Subcutaneous adipose tissue (tissue), 4 donors: ENCODE results near the gene ARHGEF4. TPM values are rescaled to one million over a fixed set of nuclear protein-coding genes. Genes with fewer than 3 reads are reported as not detected.

Experiments
- total RNA-seq, 4 donors: library from RNA; depleted of rRNA; stranded (reverse); fragments of >200 nt; gene quantifications; one replicate each; pipeline ENCODE4 v1.1.0, GENCODE V29; 2016
- TF ChIP-seq, protein P1 (sequence below): fragments of 450-650 bp; IDR thresholded peaks from one replicate; pipeline ENCODE4 v1.5.1; 2016; ENCODE audit warnings: low read depth, mild to moderate bottlenecking, control low read depth, antibody characterized with exemption, moderate library complexity

Gene ARHGEF4
- total RNA-seq, 4 donors from 2014 or later: 4.8 to 17.9 (median 9.8) TPM

DNA sequence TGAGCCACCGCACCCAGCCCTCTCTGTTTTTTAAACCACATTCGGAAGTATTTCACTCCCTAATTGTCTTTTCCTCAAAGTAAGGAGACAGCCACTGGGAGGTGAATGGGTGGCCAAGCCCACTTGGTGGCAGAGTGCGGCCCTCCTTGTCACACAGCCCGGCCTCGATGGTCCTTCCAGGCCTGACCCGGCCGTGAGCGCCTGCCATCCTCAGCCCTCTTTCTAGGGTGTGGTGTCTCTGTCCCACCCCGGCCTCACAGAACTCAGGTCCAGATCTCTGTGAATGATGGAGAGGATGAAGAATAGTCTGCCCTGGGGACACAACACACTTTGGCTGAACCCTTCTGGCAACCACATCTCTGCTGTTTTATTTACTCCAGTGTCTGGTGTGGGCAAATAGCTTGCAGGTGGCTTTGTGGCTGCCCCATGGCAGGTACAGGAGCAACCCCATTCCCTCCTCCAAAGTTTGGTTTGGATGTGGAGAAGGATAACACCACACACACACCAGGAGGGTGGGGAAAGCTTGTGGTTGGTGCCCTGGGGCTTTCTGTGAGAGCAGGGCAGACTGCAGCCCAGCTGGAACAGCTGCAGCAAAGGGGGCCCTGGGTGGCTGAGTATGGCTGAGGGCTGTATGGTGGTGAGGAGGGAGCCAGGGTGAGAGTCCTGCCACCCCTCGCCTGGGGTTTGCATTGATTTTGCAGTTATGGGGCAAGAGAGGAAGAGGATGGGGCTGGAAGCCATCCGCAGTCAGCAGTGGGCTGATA is 167.9 kb downstream of the ARHGEF4 start:
- TF ChIP-seq, protein P1, sequence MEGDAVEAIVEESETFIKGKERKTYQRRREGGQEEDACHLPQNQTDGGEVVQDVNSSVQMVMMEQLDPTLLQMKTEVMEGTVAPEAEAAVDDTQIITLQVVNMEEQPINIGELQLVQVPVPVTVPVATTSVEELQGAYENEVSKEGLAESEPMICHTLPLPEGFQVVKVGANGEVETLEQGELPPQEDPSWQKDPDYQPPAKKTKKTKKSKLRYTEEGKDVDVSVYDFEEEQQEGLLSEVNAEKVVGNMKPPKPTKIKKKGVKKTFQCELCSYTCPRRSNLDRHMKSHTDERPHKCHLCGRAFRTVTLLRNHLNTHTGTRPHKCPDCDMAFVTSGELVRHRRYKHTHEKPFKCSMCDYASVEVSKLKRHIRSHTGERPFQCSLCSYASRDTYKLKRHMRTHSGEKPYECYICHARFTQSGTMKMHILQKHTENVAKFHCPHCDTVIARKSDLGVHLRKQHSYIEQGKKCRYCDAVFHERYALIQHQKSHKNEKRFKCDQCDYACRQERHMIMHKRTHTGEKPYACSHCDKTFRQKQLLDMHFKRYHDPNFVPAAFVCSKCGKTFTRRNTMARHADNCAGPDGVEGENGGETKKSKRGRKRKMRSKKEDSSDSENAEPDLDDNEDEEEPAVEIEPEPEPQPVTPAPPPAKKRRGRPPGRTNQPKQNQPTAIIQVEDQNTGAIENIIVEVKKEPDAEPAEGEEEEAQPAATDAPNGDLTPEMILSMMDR: no peak

DNA sequence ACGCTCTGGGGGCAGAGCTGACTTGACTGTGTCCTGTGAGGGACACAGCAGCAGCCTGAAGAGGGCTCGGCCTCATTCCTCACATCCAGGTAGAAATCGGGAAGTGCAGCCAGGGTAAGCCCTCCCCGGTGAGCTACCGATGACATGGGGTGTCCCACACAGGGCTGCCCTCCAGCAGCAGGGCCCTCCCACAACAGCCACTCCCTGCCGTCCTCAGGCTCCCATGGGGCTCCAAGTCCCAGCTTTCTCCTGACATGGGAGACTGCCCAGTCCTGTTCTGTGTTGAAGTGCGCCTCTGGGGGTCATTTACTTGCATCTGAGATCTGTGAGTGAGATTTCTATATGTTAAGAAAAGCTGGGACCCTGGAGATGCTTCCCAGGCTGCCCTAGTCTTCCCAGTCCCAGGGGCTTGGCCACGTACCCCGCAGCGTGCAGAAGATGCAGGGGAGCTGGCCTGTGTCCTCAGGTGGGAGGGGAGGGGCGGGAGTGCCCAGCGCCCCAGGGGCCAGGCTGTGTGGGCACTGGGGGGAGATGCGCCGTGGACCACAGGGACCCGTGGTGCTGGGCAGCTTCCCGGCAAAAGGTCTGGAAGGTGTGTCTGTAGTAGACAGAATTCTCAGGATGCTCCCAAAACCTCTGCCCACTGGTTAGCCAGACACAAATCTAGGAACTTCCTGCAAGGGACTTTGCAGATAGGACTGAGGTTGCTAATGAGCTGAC is 168.7 kb downstream of the ARHGEF4 start:
- TF ChIP-seq, protein P1: no peak

DNA sequence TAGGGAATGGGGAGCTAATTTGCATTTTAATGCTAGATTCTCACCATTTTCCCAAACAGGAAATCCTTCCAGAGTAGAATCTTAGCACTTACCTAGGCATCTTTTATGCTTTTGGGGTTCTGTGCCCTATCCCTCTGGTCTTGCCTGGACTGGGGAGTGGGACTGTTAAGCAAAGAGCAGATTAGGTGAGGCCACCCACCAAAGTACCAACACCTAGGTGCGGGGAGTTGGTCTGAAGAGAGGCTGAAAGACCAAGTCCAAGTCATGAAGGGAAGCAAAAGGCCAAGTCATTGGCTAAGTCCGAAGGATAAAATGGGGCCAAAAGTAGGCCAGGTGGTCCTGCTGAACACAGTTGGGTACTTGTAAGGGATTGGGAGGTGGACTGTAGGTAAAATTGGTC is 169.8 kb downstream of the ARHGEF4 start:
- TF ChIP-seq, protein P1: no peak

DNA sequence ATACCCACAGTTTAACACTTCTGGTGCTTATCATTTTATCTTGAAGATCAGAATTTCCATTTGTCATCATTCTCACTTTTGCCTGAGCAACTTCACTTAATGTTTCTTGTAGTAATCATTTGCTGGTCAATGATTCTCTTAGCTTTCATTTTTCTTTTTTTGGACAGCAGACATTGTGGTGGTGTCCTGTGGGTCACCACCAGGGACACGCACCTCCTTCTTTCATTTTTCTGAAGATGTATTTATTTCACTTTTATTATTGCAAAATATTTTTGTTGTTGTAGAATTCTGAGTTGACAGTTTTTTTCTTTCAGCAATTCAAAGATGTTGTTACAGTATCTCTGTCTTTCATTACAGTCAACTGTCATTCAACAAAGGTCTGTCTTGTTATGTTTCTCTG is 172.3 kb downstream of the ARHGEF4 start:
- TF ChIP-seq, protein P1: no peak

DNA sequence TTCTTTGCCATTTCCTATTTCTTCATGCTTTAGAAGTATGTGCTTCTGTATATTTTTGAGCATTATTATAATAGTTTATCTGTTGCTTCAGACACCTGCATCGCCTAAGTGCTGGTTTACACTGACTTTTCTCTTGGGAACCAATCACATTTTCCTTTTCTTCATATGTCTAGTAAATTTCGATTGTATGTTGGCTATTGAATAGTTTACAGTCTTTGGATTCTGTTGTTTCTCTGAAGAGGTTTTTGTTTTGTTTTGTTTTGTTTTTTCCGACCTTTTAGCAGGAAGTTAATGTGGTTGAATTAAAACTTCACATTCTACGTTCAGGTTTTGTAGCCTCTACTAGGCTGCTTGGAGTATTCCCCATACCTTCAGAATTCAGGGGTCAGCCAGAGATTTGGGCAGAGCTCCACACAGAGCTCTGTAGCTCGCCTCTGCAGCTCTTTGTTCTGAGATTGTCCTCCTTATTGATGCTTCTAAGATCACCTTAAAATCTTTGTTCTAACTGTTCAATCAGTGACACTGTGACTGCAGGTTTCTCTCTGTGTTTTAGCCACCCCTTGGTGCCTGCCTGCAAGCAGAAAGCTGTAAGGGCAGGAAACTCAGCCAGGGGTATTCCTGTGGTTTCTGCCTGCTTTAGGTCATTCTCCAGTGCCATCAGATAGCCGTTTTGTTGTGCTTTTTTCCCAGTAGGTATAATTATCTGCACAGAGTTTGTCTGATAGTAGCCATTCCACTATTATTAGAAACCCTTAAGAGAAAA is 173.2 kb downstream of the ARHGEF4 start:
- TF ChIP-seq, protein P1: no peak

DNA sequence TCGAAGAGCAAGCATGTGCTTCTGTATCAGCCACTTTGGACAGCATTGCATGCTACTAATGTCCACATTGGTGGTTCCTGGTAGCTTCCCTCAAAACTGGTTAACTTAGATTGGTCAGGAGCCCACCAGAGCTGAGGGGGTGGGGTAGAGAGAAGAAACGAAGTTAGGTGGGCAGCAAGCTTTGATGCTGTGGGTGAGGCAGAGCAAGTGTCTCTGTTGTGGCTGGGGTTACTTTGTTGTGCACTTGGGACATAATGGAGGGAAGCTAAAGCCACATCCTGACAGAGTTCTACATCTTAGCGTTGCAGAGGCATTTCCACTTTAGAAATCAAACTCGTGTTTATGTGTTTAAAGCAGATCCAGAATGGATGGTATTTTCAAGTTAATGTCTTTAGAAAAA is 173.9 kb downstream of the ARHGEF4 start:
- TF ChIP-seq, protein P1: no peak

DNA sequence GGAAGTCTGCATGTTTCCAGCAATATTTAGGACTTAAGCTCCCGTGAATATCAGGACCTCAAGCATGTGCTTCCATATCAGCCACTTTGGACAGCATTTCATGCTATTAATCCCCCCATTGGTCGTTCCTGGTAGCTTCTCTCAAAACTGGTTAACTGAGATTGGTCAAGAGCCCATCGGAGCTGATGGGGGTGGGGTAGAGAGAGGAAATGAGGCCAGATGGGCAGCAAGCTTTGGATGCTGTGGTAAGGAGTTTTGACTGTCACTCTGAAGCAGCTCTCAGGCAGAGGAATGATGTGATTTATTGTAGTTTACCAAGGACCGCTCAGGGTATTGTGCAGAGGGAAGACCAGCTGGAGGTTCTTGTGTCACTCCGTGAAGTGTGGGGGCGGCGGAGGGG is 174.8 kb downstream of the ARHGEF4 start:
- TF ChIP-seq, protein P1: no peak
